SK-N-SH (cell line): ENCODE measurements around the gene HCN4.

Experiments used
- CTCF ChIP-seq: fragments of 200-600 bp; sonication (generic); IDR thresholded peaks from 2 replicates; pipeline ENCODE4 v1.6.1; 2017; ENCODE audit warnings: antibody characterized with exemption, mild to moderate bottlenecking, moderate library complexity
- EP300 ChIP-seq, 2 experiments: IDR thresholded peaks; 2 replicates each; pipeline versions ENCODE4 v1.4.0 to v1.6.1; 2012; ENCODE audit warnings: borderline replicate concordance in 1 of 2, low read depth in 1 of 2, low read length in 1 of 2
- TAF1 ChIP-seq: IDR thresholded peaks from 2 replicates; pipeline ENCODE4 v1.6.1; 2012; ENCODE audit warnings: low read depth, mild to moderate bottlenecking, low read length, moderate library complexity, borderline replicate concordance

DNA sequence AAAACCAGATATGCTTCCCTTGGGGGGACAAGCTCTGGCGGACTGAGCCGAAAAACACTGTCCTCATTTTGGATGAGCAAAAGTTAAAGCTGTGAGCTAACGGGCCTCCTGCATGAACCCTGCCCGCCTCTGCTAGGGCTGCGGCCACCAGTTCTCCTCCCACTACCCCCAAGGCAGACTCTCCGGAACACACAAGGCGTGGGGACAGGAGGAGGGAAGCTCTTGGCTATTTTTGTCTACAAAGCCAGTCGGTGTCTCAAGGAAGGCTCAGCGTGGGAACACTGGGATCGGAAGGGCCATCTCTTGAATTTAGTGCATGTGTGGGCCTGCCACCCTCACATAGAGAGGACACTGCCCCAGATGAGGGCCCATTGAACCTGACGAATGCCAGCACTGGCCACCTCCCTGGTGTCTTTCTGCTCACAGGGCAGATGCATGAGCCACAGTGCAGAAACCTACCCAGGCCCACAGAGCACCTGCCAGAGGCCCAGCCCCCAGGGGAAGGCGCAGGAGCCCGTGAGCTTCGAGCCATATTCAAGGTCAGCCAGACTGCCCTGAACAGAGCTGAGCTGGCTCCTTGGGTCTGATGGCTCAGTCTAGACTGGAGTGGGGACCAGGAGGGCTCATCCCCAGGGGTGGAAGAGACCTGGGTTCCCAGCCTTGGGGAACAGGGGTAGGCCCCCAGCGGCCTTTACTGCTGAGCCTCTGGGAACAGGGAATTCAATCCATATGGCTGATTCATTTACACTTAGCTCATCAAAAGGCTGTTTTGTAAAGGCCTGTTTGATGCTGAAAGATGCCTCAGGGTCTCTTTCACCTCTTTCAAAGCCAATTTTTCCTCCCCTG lies 38.3 kb downstream of the HCN4 start:
- no peak for TF ChIP-seq TAF1
- TF ChIP-seq EP300 (IDR thresholded peaks at IDR 0.05; ENCODE audit: borderline replicate concordance in 1 of 2, low read depth in 1 of 2, low read length in 1 of 2) = no peak
- TF ChIP-seq CTCF = no peak
